HCT116 (cell line): ENCODE measurements around the gene ZNF784. TPM values are rescaled to one million over a fixed set of nuclear protein-coding genes. Genes with fewer than 3 reads are reported as not detected.
A peak's percentile ranks its signal among the peaks of the same experiment; 100 is the strongest.

Experiments used
- ATAC-seq: fragments of 200-7000 bp; cut with Tn5 transposase; 2 replicates; pipeline ENCODE4 v1.9.1; 2020; ENCODE audit warnings: mild to moderate bottlenecking, moderate library complexity
- BruUV-seq: library from RNA; stranded (reverse); fragments of 400-500 nt; replicated peaks from 2 replicates; lab custom pipeline; 2021; lab: Mats Ljungman, UMichigan
- CTCF ChIA-PET: fragments of 300-600 bp; sonication (Branson Sonifier 250); formaldehyde crosslinking; loops from one replicate; lab custom pipeline; 2021; ENCODE audit warnings: antibody characterized with exemption; lab: Charles Lee
- POLR2A ChIA-PET: fragments of 300-600, 350-600 bp; sonication (Branson Sonifier 250); formaldehyde crosslinking; loops from one replicate; lab custom pipeline; 2021; ENCODE audit warnings: antibody characterized with exemption; lab: Charles Lee
- RAD21 ChIA-PET, 2 experiments: fragments of 300-600 bp; sonication (Branson Sonifier 250); formaldehyde crosslinking; loops; one replicate each; lab custom pipeline; 2023; ENCODE audit warnings: low total read pairs in 2 of 2; ENCODE audit not compliant: uncharacterized antibody in 2 of 2, unreplicated experiment in 2 of 2, low non-redundant PET in 1 of 2; lab: Charles Lee
- DNase-seq: peaks from one replicate; pipeline ENCODE4 v3.0.0-alpha.2; 2010; ENCODE audit warnings: low read depth, low spot score
- H2AFZ ChIP-seq: fragments of 200-600 bp; shearing (Covaris generic), sonication (generic); 2 replicates; pipeline ENCODE4 v1.6.1; 2017; ENCODE audit warnings: low read depth, mixed run types, mixed read lengths, antibody characterized with exemption, low read length; ENCODE audit not compliant: poor library complexity, severe bottlenecking
- H3K27ac ChIP-seq: 2 replicates; pipeline ENCODE4 v1.5.1; 2012; ENCODE audit warnings: low read depth, low read length
- H3K27me3 ChIP-seq: fragments of 200-600 bp; sonication (generic); 2 replicates; pipeline ENCODE4 v1.6.1; 2016; ENCODE audit warnings: mixed run types, low read length, mixed read lengths; ENCODE audit not compliant: insufficient read depth
- H3K36me3 ChIP-seq, 2 experiments: fragments of 200-500 bp in 1 of 2; fragments of 200-600 bp in 1 of 2; sonication (Bioruptor generic) in 1 of 2; sonication (generic) in 1 of 2; 2 replicates each; pipeline versions ENCODE4 v1.5.1 to v1.6.1; 2014 to 2016; ENCODE audit warnings: low read length in 2 of 2, inconsistent platforms in 1 of 2, mixed read lengths in 1 of 2, mixed run types in 1 of 2; ENCODE audit not compliant: insufficient read depth in 2 of 2, control insufficient read depth in 1 of 2
- H3K4me1 ChIP-seq, 2 experiments: fragments of 200-600 bp in 1 of 2; sonication (generic) in 1 of 2; 2 replicates each; pipeline versions ENCODE4 v1.5.1 to v1.6.1; 2012 to 2017; ENCODE audit warnings: low read length in 2 of 2, inconsistent platforms in 1 of 2, mild to moderate bottlenecking in 1 of 2, mixed read lengths in 1 of 2, mixed run types in 1 of 2, moderate library complexity in 1 of 2; ENCODE audit not compliant: insufficient read depth in 2 of 2, control insufficient read depth in 1 of 2
- H3K4me2 ChIP-seq: fragments of 200-600 bp; sonication (generic); 2 replicates; pipeline ENCODE4 v1.6.1; 2017; ENCODE audit warnings: mixed run types, low read length, mixed read lengths
- H3K4me3 ChIP-seq, 2 experiments: fragments of 200-600 bp in 1 of 2; sonication (generic) in 1 of 2; replicated peaks in 1 of 2; 2 replicates each; pipeline ENCODE4 v1.5.1; 2011 to 2016; ENCODE audit warnings: low read length in 2 of 2, control low read depth in 1 of 2, low read depth in 1 of 2, mild to moderate bottlenecking in 1 of 2, mixed read lengths in 1 of 2, mixed run types in 1 of 2
- H3K79me2 ChIP-seq: fragments of 200-600 bp; sonication (generic); 2 replicates; pipeline ENCODE4 v1.6.1; 2017; ENCODE audit warnings: mild to moderate bottlenecking, mixed run types, low read length, moderate library complexity, mixed read lengths; ENCODE audit not compliant: insufficient read depth
- H3K9ac ChIP-seq: fragments of 200-600 bp; sonication (generic); 2 replicates; pipeline ENCODE4 v1.6.1; 2016; ENCODE audit warnings: low read length, mixed read lengths
- H3K9me2 ChIP-seq: fragments of 200-600 bp; sonication (generic), shearing (Covaris generic); 2 replicates; pipeline ENCODE4 v1.6.1; 2017; ENCODE audit warnings: mixed run types, mild to moderate bottlenecking, moderate library complexity; ENCODE audit not compliant: insufficient read depth
- H3K9me3 ChIP-seq, 2 experiments: fragments of 200-500 bp in 1 of 2; fragments of 200-600 bp in 1 of 2; sonication (Bioruptor generic) in 1 of 2; sonication (generic) in 1 of 2; 2 replicates each; pipeline ENCODE4 v1.6.1; 2014 to 2017; ENCODE audit warnings: low read length in 2 of 2, mixed read lengths in 2 of 2, inconsistent platforms in 1 of 2, low read depth in 1 of 2, mild to moderate bottlenecking in 1 of 2, mixed run types in 1 of 2, moderate library complexity in 1 of 2; ENCODE audit not compliant: control insufficient read depth in 1 of 2, insufficient read depth in 1 of 2
- H4K20me1 ChIP-seq: fragments of 200-600 bp; sonication (generic), shearing (Covaris generic); 2 replicates; pipeline ENCODE4 v1.6.1; 2017; ENCODE audit warnings: mixed run types, mild to moderate bottlenecking, moderate library complexity; ENCODE audit not compliant: insufficient read depth
- CBX3 ChIP-seq: IDR thresholded peaks from 2 replicates; pipeline ENCODE4 v1.6.1; 2012; ENCODE audit warnings: low read depth
- EGR1 ChIP-seq: IDR thresholded peaks from 2 replicates; pipeline ENCODE4 v1.6.1; 2012; ENCODE audit warnings: low read depth
- EZH2phosphoT487 ChIP-seq: fragments of 200-600 bp; IDR thresholded peaks from 2 replicates; pipeline ENCODE4 v1.6.1; 2018; ENCODE audit warnings: antibody characterized with exemption, borderline replicate concordance
- FOSL1 ChIP-seq: IDR thresholded peaks from 2 replicates; pipeline ENCODE4 v1.6.1; 2012; ENCODE audit warnings: low read depth
- JUND ChIP-seq: IDR thresholded peaks from 2 replicates; pipeline ENCODE4 v1.6.1; 2012
- POLR2A ChIP-seq: IDR thresholded peaks from 2 replicates; pipeline ENCODE4 v1.7.0; 2011; ENCODE audit warnings: borderline replicate concordance; ENCODE audit not compliant: insufficient read depth, insufficient read length; ENCODE audit errors: extremely low read depth
- RAD21 ChIP-seq: IDR thresholded peaks from 2 replicates; pipeline ENCODE4 v1.6.1; 2012; ENCODE audit warnings: low read depth, mild to moderate bottlenecking
- SP1 ChIP-seq: IDR thresholded peaks from 2 replicates; pipeline ENCODE4 v1.6.1; 2012; ENCODE audit warnings: low read depth
- TCF7L2 ChIP-seq: IDR thresholded peaks from 2 replicates; pipeline ENCODE4 v1.7.0; 2011; ENCODE audit warnings: borderline replicate concordance, inconsistent platforms; ENCODE audit not compliant: insufficient read depth, insufficient read length; ENCODE audit errors: extremely low read depth
- ZFX ChIP-seq: fragments of 450-650 bp; IDR thresholded peaks from 2 replicates; pipeline ENCODE4 v1.6.1; 2017
- ZNF274 ChIP-seq: fragments of 200-500 bp; sonication (Bioruptor generic); IDR thresholded peaks from 2 replicates; pipeline ENCODE4 v1.6.1; 2014; ENCODE audit warnings: mild to moderate bottlenecking, low read depth, low read length, inconsistent platforms
- intact Hi-C: fragments of 100-400 bp; cut with micrococcal nuclease; formaldehyde crosslinking; loops from 2 replicates; pipeline ENCODE4 v1.10.0; 2022
- total RNA-seq: library from RNA; stranded (reverse); gene quantifications from one replicate; pipeline ENCODE4 v1.2.1, GENCODE V29; 2021; ENCODE audit not compliant: unreplicated experiment
- TF ChIP-seq, protein P1 (sequence below): IDR thresholded peaks from 2 replicates; pipeline ENCODE4 v1.6.1; 2012
- TF ChIP-seq, protein P2 (sequence below): IDR thresholded peaks from 2 replicates; pipeline ENCODE4 v1.6.1; 2012
- TF ChIP-seq, protein P3 (sequence below), 3 experiments: fragments of 200-600 bp in 1 of 3; sonication (generic) in 1 of 3; IDR thresholded peaks in 2 of 3; conservative IDR thresholded peaks in 1 of 3; 2 replicates each; pipeline ENCODE4 v1.5.1; 2012 to 2017; ENCODE audit warnings: low read depth in 2 of 3, low read length in 2 of 3, antibody characterized with exemption in 1 of 3, borderline replicate concordance in 1 of 3, control low read depth in 1 of 3, mild to moderate bottlenecking in 1 of 3, mixed read lengths in 1 of 3, mixed run types in 1 of 3, moderate library complexity in 1 of 3; ENCODE audit not compliant: insufficient read depth in 1 of 3

The ZNF784 gene
- total RNA-seq, 1 experiment from 2014 or later, result 5.3 TPM

DNA sequence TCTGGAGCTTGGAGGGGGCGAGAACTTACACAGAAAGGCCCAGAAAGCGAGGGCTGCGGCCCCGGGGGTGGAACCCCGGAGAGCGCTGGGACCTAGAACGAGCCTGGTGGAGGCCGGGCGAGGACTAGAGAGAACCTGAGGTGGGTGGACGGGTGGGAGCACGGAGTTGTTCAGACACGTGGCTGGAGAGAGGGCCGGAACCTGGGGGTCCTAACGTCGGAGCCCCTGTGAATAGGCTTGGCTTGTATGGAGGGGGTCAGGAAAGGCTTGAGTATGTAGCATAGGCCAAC is 19.5 kb upstream of the ZNF784 start:
- CTCF ChIA-PET, result interaction anchor here (2.8 kb wide), 1 partner anchor 11 kb away, joined by 12 read pairs; the partner anchor contains the start of gene U2AF2
- RAD21 ChIA-PET, result no interaction called here
- H3K27me3 ChIP-seq, result no peaks in the 10 kb centered on the region
- H3K36me3 ChIP-seq, result peaks cover 10 to 12% of the 10 kb centered on the region in 2 experiments; a peak in 3 of 4 replicates
- no peak for ATAC-seq
- peak overlapping the region; percentile 96 for H3K27ac ChIP-seq
- no peaks in the 10 kb centered on the region for H4K20me1 ChIP-seq
- POLR2A ChIA-PET, result no interaction called here
- peak overlapping the region; percentile 94 to 97 for H3K4me3 ChIP-seq
- no TSS peak for BruUV-seq
- no peaks in the 10 kb centered on the region for H3K9me3 ChIP-seq
- DNase-seq, result no peak
- no peaks in the 10 kb centered on the region for H3K9me2 ChIP-seq
- TF ChIP-seq ZFX (peak; percentile 36; the same call in 1 of the 2 replicates), EZH2phosphoT487 (no peak)
- peak overlapping the region; percentile 99 for H3K9ac ChIP-seq
- H2AFZ ChIP-seq, result no peak overlapping the region
- peaks cover 51% of the 10 kb centered on the region for H3K79me2 ChIP-seq
- intact Hi-C loops, result no loop called here
- H3K4me2 ChIP-seq, result peak overlapping the region; percentile 75
- peaks cover 16 to 45% of the 10 kb centered on the region in 2 experiments; a peak in 3 of 4 replicates for H3K4me1 ChIP-seq

DNA sequence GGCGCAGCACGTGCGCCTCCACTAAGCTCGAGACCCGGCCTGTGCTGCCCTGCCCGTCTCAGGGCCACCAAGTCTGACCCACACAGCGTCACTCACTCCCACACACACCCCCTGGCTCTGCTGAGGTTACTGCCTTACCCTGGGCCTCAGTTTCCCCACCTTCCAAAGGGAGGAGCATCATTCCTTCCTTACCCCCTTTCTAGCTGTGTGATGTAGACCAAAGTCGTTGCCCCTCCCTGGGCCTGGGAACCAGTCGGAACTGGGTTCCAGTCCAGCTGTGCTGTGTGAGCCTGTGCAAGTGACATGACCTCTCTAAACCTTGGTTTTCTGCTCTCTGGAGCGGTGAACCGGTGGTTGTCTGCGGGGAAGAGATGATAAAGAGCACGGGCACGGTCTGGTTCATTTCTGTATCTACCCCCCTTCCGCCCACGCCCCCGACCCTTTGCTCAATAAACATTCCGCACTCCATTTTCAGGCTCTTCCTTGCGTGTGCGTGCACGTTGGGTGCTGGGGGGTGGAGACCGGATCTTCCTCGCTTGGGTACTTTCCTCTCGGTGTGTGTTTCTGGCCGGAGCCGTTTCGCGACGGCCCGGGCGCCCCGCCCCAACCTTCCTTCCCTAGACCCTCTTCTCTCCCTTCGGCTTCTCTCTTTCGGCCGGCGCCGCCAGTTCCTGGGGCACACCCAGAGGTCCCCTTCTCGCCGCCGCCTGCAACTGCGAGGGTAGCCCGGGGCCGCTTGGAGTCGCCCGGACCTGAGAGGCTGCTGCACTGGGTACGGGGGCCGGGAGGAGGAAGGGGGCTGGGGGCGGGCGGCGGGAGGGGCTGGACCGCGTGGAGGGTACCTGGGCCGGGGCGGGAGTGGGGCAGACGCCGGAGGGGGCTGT is 18.9 kb upstream of the ZNF784 start, which contains the start of gene ZNF581:
Gene ZNF581 (plus strand): TSS at position 647 of the 884 bp plus-strand sequence. CDS start 923 bp downstream, outside the sequence.
- Histone ChIP-seq H3K4me2 (peak within 1 kb of the TSS; percentile 75), H3K36me3 (peaks cover 10 to 12% of the 10 kb centered on the region in 2 experiments; a peak in 3 of 4 replicates), H3K4me1 (peaks cover 16 to 51% of the 10 kb centered on the region in 2 experiments; a peak in 3 of 4 replicates), H4K20me1 (no peaks in the 10 kb centered on the region), H3K27ac (peak within 1 kb of the TSS; percentile 96), H3K9ac (peak within 1 kb of the TSS; percentile 99), H3K9me3 (no peaks in the 10 kb centered on the region), H3K9me2 (no peaks in the 10 kb centered on the region), H3K27me3 (no peaks in the 10 kb centered on the region), H2AFZ (no peak within 1 kb of the TSS), H3K4me3 (peak within 1 kb of the TSS; percentile 94 to 97), H3K79me2 (peaks cover 57% of the 10 kb centered on the region)
- ChIA-PET CTCF (interaction anchor here (0.8 to 2.8 kb wide), 2 partner anchors 10 to 11 kb away, joined by 4 to 12 read pairs; partner anchors contain the start of gene U2AF2), POLR2A (interaction anchor here (1.0 to 1.9 kb wide), 5 partner anchors 8 to 44 kb away, joined by 3 to 15 read pairs (median 5); partner anchors contain the start of genes FIZ1, U2AF2 and ZNF784), RAD21 (interaction anchor here (0.6 kb wide), 3 partner anchors 9 to 497 kb away, joined by 4 to 10 read pairs (median 4); no protein-coding TSS in a partner anchor)
- ATAC-seq (peak; percentile 68), DNase-seq (no peak)
- BruUV-seq, result no TSS peak
- intact Hi-C loops, result no loop called here
- TF ChIP-seq, protein P1, sequence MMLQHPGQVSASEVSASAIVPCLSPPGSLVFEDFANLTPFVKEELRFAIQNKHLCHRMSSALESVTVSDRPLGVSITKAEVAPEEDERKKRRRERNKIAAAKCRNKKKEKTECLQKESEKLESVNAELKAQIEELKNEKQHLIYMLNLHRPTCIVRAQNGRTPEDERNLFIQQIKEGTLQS, result no peak
- TF ChIP-seq ZNF274, result no peak
- TF ChIP-seq RAD21, result no peak
- TF ChIP-seq, protein P2, sequence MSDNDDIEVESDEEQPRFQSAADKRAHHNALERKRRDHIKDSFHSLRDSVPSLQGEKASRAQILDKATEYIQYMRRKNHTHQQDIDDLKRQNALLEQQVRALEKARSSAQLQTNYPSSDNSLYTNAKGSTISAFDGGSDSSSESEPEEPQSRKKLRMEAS, result peak; percentile 61
- TF ChIP-seq, protein P3, sequence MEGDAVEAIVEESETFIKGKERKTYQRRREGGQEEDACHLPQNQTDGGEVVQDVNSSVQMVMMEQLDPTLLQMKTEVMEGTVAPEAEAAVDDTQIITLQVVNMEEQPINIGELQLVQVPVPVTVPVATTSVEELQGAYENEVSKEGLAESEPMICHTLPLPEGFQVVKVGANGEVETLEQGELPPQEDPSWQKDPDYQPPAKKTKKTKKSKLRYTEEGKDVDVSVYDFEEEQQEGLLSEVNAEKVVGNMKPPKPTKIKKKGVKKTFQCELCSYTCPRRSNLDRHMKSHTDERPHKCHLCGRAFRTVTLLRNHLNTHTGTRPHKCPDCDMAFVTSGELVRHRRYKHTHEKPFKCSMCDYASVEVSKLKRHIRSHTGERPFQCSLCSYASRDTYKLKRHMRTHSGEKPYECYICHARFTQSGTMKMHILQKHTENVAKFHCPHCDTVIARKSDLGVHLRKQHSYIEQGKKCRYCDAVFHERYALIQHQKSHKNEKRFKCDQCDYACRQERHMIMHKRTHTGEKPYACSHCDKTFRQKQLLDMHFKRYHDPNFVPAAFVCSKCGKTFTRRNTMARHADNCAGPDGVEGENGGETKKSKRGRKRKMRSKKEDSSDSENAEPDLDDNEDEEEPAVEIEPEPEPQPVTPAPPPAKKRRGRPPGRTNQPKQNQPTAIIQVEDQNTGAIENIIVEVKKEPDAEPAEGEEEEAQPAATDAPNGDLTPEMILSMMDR (IDR thresholded peaks at IDR 0.05 in 2 of 3, conservative IDR thresholded peaks at IDR 0.05 in 1 of 3; ENCODE audit: borderline replicate concordance in 1 of 3, insufficient read depth in 1 of 3, low read depth in 2 of 3, low read length in 2 of 3), result no peak
- peak; percentile 91 for TF ChIP-seq POLR2A
- TF ChIP-seq EGR1, result peak; percentile 79
- peak; percentile 69 for TF ChIP-seq SP1
- TF ChIP-seq CBX3, result no peak; the same call in 1 of the 2 replicates
- no peak for TF ChIP-seq JUND
- TF ChIP-seq TCF7L2, result no peak
- no peak; the same call in 1 of the 2 replicates for TF ChIP-seq ZFX
- no peak for TF ChIP-seq FOSL1
- TF ChIP-seq EZH2phosphoT487, result no peak
